Activated CD8-positive, alpha-beta memory T cell treated with anti-CD3 and anti-CD28 coated beads, Interleukin-2, amount 50 U/mL, for 1 hour (primary cell): ENCODE results near the gene CT47C1.
"Not testable (repeated sequence)": the region's sequence is repeated elsewhere in the genome, so short reads cannot be mapped to it uniquely, and the experiment has no call there.

ENCODE experiments used
- DNase-seq: peaks from one replicate; pipeline ENCODE4 v3.0.0-alpha.2; 2020; ENCODE audit errors: extremely low read depth

Gene CT47C1

DNA sequence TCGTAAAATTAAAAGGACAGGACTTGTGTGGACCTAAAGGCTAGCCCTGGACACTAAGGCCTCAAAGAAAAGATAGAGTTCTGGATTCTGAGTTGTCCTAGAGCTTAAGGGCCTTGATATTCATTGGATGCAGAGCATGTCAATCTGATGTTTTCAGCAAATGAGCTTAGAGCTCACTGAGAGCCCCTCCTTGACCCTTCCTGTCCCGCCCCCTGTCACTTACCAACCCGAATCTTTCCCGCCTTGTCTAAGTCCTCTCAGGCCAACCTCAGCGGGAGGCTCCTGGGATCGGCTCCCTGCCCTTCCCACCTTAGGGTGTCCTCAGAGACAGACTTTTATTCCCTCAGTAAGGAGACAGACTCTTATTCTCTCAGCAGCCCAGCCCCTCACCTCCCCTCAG lies at the start of gene CT47C1:
CT47C1 (plus strand) TSS at position 250 of the 400 bp plus-strand sequence. CDS start 233 bp downstream, outside the sequence.
- DNase-seq = no peak

DNA sequence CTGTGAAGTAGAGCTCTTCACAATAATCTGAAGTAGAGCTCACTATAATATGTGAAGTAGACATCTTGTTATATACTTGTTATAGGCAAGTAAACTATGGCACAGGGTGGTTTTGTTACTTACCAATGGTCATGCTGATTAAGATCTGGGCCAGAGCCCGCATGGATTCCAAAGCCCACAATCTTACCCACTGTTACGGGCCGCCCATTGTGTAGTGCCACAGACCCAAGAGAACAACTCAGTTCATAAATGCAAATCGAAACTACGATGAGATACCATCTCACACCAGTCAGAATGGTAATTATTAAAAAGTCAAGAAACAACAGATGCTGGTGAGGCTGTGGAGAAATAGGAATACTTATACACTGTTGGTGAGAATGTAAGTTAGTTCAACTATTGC lies 46.9 kb upstream of the CT47C1 start:
- no peak for DNase-seq

DNA sequence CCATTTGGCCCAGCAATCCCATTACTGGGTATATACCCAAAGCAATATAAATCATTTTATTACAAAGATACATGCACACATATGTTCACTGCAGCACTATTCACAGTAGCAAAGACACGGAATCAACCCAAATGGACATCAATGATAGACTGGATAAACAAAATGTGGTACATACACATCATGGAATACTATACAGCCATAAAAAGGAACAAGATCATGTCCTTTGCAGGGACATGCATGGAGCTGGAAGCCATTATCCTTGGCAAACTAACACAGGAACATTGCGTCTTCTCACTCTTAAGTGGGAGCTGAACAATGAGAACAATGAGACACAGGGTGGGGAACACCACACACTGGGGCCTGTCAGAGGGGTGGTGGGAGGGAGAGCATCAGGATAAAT lies 46.4 kb upstream of the CT47C1 start:
- not testable (repeated sequence) for DNase-seq

DNA sequence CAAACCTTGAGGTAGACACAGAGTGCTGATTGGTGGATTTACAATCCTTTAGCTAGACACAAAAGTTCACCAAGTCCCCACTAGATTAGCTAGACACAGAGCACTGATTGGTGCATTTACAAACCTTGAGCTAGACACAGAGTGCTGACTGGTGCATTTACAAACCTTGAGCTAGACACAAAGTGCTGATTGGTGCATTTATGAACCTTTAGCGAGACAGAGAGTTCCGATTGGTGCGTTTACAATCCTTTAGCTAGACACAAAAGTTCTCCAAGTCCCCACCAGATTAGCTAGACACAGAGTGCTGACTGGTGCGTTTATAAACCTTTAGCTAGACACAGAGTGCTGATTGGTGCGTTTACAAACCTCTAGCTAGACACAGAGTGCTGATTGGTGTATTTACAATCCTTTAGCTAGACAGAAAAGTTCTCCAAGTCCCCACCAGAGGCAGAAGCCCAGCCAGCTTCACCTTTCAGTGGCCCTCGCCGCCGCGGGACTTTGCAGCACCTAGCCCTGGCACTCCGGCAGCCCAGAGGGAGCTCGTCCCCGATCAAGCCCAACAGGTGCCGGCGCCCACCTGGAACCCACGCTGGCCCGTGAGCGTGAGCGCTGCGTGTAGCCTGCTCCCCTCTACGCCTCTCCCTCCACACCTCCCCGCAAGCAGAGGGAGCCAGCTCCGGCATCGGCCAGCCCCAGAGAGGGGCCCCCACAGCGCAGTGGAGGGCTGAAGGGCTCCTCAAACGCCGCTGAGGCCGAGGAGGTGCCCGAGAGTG lies 44.6 kb upstream of the CT47C1 start:
- DNase-seq = not testable (repeated sequence)

DNA sequence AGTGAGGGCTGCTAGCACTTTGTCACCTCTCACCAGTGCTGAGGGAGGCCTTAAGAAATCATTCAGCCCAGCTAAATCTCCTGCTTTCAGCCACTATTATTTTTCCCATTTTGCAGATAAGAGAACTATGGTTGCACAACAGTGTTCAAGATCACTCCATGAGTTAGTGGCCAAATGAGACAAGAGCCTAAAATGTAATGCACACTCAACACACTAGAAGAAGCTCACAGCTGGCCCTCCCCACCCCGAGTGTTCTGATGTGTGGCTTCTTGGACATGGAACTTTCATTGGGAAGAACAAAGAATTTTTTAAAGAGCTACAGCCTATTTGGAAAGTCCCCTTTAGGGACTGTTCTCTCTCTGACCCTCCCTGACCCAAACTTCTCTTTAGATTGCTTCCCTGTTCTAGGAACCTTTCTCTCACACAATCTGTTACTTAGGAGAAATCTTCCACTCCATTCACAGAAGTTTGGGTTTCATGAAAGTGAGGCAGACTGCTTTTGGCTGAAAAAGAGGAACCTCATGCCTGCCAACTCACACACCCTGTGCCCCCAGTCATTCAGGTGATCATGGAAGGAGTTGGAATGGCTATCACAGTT lies 44.0 kb upstream of the CT47C1 start:
- no peak for DNase-seq

DNA sequence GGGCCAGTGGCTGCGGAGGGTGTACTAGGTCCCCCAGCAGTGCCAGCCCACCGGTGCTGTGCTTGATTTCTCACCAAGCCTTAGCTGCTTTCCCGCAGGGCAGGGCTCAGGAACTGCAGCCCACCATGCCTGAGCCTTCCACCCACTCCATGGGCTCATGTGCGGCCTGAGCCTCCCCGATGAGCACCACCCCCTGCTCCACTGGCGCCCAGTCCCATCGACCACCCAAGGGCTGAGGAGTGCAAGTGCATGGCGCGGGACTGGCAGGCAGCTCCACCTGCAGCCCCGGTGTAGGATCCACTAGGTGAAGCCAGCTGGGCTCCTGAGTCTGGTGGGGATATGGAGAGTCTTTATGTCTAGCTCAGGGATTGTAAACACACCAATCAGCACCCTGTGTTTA lies 43.1 kb upstream of the CT47C1 start:
- not testable (repeated sequence) for DNase-seq

DNA sequence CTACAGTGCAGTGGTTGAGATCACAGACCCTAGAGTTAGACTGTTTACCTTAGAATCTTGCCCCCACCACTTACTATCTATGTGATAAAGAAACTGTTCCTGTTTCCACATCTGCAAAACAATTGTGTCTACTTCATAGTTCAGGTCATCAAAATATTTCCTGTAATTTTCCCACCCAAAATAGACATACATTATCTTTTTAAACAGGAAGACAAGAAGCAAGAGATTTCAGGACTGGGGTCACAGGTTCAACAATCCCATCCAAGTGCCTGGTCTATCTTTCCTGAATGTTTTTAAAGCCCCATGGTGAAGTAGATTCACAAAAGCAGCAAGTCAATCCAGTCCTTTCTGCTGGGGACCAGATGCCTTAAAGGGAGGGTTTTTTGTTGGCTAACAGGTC lies 41.8 kb upstream of the CT47C1 start:
- no peak for DNase-seq

DNA sequence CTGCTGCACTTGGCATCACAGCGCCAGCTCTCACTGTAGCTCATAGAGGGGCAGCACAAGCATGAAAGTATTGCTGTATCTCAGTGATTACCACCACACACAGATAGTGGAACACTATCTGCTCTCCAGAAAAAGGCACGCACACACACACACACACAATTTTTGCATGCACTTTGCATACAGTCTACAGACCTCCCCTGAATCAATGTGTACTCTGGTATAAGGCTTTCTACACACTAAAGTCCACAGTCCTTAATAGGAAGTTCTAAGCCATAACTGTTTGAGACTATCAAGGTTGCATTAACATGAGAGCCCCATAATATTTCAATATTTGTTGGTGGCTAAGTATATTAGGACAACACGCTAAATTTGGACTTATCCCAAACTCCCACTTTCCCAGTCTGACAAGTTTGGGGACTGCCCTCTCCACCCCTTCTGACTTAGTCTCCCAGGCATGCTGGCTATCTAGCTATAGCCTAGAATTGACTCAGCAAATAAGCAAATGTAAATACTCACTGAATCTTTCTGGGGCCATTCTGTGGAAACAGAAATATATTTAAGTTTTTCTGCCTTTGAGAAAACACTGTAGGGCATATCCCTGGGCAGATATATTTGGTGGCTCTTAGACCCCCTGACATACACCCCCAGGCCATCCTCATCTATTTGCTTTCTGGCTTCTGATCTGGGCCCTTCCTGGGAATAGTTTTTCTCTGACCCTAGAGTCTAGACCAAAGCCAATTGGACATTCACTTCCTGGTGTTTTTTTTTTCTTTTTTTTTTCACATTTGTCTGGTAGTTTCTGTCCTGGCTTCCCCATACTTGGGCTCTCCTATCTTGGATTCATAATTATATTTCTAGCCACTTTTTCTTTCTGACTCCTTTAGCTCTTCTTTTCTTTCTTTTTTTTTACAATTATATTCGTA lies 36.4 kb upstream of the CT47C1 start:
- DNase-seq = no peak

DNA sequence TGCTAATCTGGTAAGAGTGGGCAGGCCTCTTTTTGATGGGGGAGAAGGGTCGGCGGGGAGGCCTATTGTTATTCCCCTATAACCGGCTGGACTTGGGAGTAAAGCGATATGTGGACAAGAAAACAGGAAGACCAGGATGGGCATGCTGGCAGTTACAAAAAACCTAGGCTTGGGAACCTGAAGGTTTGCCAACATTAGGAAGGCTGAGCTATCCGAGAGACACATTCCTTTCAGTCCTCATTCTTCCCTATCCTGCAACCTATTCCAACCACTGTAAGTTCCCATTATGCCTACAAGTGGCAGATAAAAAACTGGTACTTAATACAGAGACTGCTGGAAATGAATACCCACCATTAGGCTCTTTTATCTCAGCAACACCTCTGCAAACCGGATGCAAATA lies 32.4 kb upstream of the CT47C1 start:
- DNase-seq = no peak

DNA sequence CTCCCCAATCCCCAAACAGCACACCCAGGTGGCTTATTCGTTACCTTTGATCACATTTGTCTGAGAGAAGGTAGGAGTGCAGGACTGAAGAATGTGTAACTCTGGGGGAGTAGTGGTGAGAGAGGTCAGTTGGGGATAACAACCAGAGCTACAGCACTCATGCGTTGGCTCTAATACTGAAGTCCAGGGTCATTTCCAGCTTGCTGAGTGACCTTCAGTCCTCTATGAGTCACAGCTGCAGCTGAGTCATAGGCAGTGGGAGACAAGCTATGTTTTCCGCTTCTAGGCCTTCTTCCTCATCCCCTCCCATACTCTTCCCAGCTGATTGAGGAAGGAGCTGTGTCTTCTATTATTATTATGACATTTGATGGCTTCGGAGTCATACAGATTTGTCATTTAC lies 31.6 kb upstream of the CT47C1 start:
- DNase-seq = no peak

DNA sequence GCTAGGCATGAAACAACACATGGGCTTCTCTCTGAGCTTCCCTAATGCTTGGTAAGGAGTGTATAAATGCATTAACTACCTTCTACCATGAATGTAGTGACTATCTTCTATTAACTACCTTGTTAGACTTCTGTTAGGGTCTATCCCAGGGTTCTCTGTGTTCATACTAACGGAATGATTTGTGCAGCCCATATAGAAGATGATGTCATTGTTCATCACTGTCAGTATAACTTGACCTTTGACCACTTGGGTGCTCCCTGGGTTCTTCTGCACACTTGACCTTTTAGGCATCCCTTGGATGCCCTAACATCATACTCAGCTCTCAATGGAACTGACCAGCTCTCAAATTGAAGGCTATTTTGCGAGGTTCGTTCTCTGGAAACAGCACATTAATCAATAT lies 30.8 kb upstream of the CT47C1 start:
- no peak for DNase-seq

DNA sequence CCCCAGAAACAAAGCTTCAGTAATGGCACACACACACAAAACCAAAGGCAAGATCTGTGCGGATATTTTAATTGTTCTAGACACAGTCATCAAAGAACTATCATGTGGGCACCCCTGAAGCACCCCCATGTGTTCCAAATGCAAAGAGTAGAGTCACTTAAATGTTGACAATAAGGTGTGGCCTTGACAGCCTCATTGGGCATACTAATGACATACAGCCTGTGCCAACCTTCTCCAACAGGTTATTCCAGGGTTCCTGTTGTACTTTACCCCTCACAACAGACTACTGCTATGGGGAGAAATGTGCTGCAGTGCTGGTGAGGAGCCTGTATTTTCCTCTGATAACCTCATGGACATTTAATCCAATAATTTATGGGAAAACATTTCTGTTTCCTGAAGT lies 29.8 kb upstream of the CT47C1 start:
- DNase-seq = no peak

DNA sequence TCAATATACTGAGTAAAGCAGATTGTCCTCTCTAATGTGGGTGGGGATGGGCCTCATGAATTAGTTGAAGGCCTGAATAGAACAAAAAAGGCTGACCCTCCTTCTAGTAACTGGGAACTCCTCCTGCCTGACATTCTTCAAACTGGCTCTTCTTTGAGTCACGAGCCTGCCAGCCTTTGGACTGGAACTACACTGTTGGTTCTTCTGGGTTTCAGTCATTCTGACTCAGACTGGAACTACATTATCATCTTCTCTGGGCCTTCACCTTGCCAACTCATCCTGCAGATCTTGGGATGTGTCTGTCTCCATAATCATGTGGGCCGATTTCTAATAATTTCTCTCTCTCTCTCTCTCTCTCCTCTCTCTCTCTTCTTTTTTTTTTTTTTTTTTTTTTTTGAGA lies 26.9 kb upstream of the CT47C1 start:
- DNase-seq = no peak

DNA sequence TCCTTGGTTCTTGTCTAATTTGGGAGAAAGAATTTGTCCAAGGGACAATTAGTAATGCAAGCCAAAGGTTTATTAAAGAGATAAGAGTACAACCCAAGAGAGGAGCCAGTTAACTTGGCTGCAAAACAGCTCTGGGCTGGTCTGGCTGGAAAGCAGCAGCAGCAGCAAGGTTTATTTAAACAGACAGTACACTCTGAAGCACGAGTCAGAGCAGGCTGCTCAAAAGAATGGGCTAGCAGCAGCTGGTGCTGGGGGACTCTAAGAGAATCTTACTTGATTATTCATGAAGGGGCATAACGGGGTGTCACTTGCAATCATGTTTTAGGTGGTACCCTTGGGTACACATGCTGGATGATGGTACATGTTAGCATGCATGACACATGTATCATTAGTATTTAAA lies 17.1 kb upstream of the CT47C1 start:
- no peak for DNase-seq

DNA sequence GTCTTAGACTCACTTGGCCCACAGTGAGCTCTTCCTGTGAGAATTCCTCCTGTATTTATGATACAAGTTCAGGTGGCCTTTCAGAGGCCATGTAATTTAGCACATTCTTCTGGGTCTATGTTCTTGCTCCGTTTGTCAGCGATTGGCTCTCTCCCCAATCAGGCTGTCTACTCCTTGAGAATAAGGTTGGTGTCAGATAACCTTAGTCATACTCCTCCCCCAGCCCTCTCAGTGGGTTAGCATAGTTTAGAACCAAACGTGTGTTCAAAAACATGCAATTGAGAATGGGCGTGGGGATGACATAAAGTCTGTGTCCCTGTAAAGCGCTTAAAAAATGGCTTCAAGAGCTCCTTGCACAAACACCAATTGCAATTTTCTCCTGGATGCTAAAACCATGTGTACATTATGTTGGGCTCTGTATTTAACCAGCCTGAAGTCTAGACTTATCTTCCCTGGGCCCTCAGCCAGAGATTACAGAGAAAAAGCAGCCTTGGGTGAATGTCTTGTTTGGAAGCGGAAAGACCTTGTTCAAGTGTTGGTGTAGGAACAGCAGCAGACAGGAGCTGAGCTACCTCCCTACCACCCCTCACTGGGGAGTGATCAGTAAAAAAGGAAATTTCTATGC lies 9.9 kb upstream of the CT47C1 start:
- no peak for DNase-seq

DNA sequence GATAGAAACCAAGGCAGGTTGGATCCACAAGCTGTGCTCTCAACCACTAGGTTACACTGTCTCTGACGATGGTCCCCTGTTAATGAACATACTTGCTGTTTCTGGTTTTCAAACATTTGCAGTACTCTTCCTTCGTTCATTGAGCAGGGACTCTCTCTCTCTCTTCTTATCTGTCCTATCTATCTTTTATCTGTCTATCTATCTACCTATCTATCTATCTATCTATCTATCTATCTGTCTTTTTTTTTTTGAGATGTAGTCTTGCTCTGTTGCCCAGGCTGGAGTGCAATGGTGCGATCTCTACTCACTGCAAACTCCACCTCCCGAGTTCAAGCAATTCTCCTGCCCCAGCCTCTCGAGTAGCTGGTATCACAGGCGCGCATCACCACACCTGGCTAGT lies 9.4 kb upstream of the CT47C1 start:
- no peak for DNase-seq

DNA sequence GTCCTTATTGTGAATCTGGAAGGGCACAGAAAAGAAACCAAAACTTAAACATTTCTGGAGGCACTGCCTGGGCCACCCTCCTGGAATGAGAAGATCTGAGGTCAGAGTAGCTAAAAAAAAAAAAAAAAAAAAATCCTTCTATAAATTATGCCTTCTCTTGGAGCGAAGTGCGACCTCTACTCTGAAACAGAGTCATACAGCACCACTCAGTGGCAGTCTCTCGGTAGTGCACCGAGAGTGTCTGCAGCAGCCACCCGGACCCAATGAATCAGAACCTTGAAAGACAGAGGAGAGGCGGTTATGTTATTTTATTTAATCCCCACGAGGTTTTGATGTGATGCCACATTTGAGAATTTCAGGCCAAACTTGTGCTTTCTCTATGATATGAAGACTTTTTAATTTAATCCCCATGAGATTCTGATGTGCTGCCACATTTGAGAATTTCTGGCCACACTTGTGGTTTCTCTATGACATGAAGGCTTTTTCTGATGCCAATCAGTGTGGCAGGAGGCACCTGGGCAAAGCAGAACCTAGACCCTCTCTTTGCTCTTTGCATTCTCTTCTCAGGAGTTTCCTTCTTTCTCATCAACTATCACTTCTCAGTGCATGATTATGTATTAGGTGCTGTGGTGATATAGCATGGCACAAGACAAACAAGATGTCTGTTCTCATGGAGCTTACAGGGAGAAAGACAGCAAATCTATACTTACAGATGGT lies 5.6 kb upstream of the CT47C1 start:
- DNase-seq = no peak

DNA sequence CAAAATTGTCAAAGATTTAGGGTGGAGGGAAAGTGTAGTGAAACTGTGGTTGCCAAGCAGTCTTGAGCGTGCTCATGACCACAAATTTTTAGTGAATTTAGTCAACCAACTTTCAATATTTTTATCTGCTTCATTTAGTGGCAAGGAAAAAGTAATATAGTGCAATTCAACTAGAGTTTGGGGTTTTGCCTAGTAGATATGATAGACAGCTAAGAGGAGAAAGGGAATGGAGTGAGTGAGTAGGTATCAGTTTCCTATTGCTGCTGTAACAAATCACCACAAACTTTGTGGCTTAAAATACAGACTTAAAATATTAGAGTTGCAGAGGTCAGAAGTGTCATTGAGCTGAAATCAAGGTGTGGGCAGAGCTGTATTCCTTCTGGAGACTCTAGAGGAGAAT lies 3.7 kb upstream of the CT47C1 start:
- no peak for DNase-seq

DNA sequence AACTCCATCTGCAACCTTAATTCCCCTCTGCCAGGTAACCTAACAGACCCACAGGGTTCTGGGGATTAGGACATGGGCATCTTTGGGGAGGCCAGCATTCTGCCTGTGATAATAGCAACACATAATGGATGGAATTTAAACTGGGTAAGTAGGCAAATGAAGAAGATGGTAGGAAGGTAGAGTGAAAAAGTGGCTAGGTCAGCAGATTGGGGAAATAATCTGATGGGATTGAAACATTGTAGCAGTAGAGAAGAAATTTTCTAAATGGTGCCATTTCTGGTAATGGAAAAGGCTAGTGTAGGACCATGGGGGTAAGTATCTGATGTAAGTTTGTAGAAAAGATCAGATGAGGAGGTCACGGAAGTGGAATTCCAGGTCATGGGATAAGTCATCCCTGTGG lies 3.0 kb upstream of the CT47C1 start:
- no peak for DNase-seq

DNA sequence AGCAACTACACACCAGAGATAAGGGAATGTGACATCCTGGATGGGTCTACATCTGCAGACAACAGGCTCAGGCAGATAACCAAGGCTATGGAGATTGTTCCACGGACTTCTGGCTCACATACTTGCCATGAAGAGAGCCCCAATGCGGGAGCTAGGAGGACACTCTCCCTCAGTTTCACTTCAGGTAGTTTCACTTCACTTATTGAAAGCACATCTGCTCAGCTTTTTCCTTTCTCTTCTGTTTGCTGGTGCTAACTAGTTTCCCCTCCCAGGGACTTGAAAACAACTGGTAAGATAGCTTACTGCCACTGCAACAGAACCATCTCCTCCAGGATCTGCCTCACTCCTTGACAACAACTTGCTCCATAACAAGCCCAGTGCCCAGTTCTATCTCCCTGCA lies 1.4 kb upstream of the CT47C1 start:
- no peak for DNase-seq

DNA sequence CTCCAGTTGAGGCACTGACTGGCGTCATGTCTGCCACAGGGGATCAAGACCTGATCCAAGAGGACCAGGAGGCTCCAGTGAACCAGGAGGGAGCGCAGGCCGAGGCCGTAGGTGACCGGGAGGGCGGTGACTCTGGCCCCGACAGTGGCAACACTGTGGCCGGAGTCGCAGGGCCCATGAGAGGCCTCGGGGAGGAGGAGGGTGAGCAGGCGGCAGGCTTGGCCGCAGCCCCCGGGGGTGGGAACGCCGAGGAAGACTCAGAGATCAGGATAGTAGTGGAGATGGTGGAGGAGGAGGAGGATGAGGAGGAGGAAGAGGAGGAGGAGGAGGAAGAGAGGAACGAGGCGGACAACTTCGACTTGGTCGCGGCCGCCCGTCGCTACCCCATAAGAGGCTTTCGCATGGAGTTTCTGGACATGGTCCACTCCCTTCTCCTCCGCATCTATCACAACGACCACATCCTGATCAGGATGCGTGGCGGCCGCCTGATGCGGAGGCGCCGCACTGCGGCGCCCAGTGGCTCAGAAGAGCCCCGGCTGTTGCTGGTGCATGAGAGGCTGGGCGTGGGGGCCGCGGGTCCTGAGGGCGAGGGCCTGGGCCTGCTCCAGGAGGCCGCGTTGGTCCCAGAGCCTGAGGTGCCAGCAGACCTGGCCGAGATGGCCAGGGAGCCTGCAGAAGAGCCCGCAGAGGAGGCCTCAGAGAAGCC lies 560 bp downstream of the CT47C1 start:
- no peak for DNase-seq
